ENCODE results near the gene SORBS2. TPM values are rescaled to one million over a fixed set of nuclear protein-coding genes. Genes with fewer than 3 reads are reported as not detected.
"Not testable (repeated sequence)": the region's sequence is repeated elsewhere in the genome, so short reads cannot be mapped to it uniquely, and the experiment has no call there.

Gene SORBS2, protein sequence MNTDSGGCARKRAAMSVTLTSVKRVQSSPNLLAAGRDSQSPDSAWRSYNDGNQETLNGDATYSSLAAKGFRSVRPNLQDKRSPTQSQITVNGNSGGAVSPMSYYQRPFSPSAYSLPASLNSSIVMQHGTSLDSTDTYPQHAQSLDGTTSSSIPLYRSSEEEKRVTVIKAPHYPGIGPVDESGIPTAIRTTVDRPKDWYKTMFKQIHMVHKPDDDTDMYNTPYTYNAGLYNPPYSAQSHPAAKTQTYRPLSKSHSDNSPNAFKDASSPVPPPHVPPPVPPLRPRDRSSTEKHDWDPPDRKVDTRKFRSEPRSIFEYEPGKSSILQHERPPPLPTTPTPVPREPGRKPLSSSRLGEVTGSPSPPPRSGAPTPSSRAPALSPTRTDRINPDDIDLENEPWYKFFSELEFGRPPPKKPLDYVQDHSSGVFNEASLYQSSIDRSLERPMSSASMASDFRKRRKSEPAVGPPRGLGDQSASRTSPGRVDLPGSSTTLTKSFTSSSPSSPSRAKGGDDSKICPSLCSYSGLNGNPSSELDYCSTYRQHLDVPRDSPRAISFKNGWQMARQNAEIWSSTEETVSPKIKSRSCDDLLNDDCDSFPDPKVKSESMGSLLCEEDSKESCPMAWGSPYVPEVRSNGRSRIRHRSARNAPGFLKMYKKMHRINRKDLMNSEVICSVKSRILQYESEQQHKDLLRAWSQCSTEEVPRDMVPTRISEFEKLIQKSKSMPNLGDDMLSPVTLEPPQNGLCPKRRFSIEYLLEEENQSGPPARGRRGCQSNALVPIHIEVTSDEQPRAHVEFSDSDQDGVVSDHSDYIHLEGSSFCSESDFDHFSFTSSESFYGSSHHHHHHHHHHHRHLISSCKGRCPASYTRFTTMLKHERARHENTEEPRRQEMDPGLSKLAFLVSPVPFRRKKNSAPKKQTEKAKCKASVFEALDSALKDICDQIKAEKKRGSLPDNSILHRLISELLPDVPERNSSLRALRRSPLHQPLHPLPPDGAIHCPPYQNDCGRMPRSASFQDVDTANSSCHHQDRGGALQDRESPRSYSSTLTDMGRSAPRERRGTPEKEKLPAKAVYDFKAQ (N-terminal part only)
- total RNA-seq = 10 to 100 TPM; 37.5 to 82.2 TPM
- long read RNA-seq, partial matches to known transcripts = 4 of 26 reads
- long read RNA-seq, other reads (novel, unspliced or antisense) = 17 of 26 reads

DNA sequence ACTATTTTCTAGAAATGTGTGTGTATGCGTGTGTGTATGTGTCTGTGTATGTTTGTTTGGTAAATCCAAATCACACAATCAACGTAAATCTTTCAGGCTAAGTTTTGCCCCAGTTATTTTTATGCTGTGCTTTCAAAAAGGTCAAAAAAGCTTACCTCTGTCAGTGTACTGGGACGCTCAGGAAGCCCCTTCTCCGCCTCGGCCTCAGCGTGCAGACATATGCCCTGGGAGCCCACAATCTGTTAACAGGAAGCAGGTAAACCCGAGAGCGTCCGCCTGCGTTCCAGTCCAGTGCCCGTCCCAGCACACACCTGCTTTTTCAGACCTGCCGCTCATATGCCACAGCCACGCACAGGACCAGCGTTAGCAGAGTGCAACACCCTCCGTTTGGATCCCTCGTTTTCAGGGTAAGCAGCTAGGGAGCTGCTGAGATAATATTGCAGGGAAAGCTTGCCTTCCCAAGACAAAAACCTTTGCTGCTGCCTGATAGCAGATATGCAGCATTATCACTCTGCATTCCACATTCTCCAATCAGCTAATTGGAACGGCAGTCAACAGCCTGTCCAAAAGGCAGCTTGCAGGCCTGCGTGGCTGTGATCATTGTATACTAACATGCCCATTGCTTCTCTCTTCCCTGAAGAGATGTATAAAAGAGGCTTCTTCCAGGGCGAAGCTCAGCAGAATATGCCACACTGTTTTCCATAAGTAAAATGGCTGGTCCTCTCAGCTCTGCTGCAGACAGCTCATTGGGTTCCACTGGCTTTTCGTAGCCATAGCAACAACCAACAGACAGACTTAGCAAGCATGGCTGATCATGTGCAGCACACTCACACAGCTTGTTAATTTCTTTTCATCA, at the start of gene SORBS2:
SORBS2 (minus strand) TSS at position 686 of the 856 bp plus-strand sequence. CDS start 121,623 bp downstream, outside the sequence.
- intact Hi-C loops (cut with DNase I, micrococcal nuclease) = no loop called here
- ATAC-seq (peak; percentile 90), DNase-seq (peak; percentile 72 to 76)

DNA sequence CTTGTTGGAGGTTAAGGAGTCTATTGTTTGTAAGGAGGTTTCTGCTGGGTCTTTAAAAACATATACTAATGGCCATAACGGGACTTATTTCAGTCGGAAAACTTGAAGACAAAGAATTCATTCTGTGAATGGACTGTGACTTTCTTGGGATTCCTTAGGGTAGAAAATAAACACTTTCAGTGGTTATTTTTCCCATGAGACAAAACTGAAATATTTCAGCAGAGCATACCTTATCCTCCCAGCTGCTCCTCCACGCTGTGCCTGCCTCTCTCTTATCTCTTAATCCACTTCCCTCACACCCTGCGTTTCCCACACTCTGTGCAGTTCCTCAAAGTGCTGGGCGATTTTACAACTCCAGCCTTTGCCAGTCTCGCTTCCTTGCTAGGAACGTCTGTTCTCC, 47.1 kb upstream of the SORBS2 start:
- peak; percentile 94 for ATAC-seq
- intact Hi-C loops (cut with DNase I, micrococcal nuclease) = no loop called here

GRCh38 chr4:185857561-185857960, 45.6 kb upstream of the SORBS2 start:
- ATAC-seq; DNase-seq; intact Hi-C loops (cut with DNase I, micrococcal nuclease): not testable (repeated sequence)

More for the DNA sequence above, 47.1 kb upstream of the SORBS2 start:
- DNase-seq = peak in 1 of 2 donors; percentile 22

GRCh38 chr4:185853841-185854240, 41.8 kb upstream of the SORBS2 start:
- intact Hi-C loops (cut with DNase I, micrococcal nuclease) = no loop called here
- ATAC-seq (no peak), DNase-seq (no peak)

GRCh38 chr4:185852961-185853360, 41.0 kb upstream of the SORBS2 start:
- intact Hi-C loops (cut with DNase I, micrococcal nuclease) = no loop called here
- DNase-seq (no peak), ATAC-seq (no peak)

GRCh38 chr4:185849664-185850550, 37.9 kb upstream of the SORBS2 start:
- intact Hi-C loops (cut with DNase I, micrococcal nuclease) = no loop called here

GRCh38 chr4:185847352-185848097, 35.5 kb upstream of the SORBS2 start:
- peak in 1 of 2 donors; percentile 28 for DNase-seq
- intact Hi-C loops (cut with DNase I, micrococcal nuclease) = no loop called here
- ATAC-seq = peak; percentile 92

More at GRCh38 chr4:185849664-185850550, 37.9 kb upstream of the SORBS2 start:
- DNase-seq = no peak
- no peak for ATAC-seq

DNA sequence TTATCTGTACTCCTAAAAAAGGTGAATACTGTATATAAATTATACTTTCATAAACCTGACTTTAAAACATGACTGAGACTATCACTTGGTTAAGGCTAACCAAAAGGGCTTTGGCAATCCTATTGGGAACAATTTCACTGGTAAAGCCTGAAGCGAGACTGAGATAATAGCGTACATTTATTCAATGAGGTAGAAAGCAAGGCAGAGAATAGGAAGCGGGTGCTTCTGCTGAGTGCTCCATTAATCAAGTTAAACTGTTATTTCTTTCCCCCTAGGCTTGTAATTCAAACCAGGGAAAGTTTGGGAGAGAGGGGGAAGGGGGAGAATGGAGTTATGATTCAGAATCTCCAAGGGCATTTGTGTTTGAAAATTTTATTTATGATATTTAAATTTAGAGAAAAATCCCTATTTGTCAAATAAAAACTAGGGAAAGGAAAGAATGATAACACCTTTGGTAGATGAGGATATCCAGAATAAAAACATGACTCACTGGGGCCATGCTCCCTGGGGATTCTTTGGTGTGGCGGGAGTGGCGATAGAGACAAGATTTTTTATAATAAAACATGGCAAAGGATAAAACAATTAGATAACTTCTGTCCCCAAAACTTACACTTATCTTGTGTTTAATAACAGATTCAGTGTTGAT, 34.6 kb upstream of the SORBS2 start:
- ATAC-seq (no peak), DNase-seq (no peak)
- intact Hi-C loops (cut with DNase I, micrococcal nuclease) = no loop called here

GRCh38 chr4:185845966-185846365, 34.0 kb upstream of the SORBS2 start:
- intact Hi-C loops (cut with DNase I, micrococcal nuclease) = no loop called here
- ATAC-seq = no peak

GRCh38 chr4:185841451-185841850, 29.5 kb upstream of the SORBS2 start:
- intact Hi-C loops (cut with DNase I, micrococcal nuclease) = no loop called here
- no peak for DNase-seq
- no peak for ATAC-seq

More at GRCh38 chr4:185845966-185846365, 34.0 kb upstream of the SORBS2 start:
- DNase-seq = no peak

GRCh38 chr4:185840953-185841352, 29.0 kb upstream of the SORBS2 start:
- intact Hi-C loops (cut with DNase I, micrococcal nuclease) = no loop called here
- DNase-seq (no peak), ATAC-seq (no peak)

GRCh38 chr4:185840201-185840600, 28.2 kb upstream of the SORBS2 start:
- intact Hi-C loops (cut with DNase I, micrococcal nuclease) = no loop called here
- DNase-seq (no peak), ATAC-seq (no peak)

DNA sequence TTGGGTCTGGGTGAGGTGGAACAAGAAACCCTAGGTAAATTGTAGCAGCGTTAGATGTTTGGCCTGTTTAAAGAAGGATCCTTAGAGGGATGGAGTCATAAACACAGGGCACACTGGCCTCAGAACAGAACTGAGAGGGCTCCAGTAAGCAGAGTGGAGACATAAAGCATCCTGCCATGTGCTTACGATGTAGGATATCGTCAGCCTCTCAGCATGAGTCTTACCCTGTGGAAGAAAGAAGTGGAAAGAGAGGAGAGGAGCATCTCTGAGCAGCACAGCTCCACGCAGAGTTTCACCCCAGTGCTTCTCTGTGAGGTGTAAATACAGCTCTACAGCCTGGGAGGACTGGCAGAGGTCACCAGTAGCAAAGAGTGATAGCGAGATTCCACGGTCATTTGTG, 27.8 kb upstream of the SORBS2 start:
- DNase-seq (peak in 1 of 2 donors; percentile 28), ATAC-seq (peak; percentile 56)
- intact Hi-C loops (cut with DNase I, micrococcal nuclease) = no loop called here

GRCh38 chr4:185839194-185839712, 27.3 kb upstream of the SORBS2 start:
- DNase-seq (peak; percentile 30 to 57), ATAC-seq (peak; percentile 93)
- intact Hi-C loops (cut with DNase I, micrococcal nuclease) = no loop called here

DNA sequence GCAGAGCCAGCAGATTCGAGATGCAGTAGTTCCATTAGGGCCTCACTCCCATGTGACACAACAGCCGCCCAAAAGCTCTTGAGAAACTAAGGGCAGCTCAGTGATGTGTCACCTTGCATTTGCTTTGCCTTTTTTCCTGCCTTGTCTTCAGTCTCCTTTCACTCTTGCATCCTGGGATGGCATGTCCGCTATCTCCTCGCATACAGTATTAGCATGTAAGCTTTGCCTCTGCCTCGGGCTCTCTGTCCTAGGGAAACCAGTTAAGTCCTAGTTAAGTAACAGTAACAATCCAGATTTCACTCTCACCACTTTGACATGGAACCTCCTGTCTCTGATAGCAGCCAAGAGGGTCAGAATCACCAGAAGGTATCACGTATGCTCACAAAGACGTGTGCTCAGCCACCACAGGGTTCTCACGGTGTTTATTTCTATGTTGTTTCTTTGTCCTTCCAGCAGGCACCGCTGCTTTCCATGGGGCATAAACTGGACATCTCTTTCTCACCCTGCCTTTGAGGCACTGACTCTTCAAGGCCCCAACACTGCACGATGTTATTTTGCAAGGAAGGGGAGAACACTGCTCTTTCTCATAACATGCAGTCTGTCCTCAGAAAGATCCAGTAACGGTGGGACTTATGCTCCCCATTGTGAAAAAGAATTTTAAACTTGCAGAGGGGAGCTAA, 26.7 kb upstream of the SORBS2 start:
- DNase-seq (no peak), ATAC-seq (no peak)
- intact Hi-C loops (cut with DNase I, micrococcal nuclease) = no loop called here
